CD4-positive, alpha-beta T cell treated with Interleukin-12 subunit alpha and Interleukin-12 subunit beta, for 1 hour (primary cell): ENCODE measurements around the gene MUC6.

Source experiments
- DNase-seq: peaks from one replicate; pipeline ENCODE4 v3.0.0-alpha.2; 2020

The MUC6 gene

DNA sequence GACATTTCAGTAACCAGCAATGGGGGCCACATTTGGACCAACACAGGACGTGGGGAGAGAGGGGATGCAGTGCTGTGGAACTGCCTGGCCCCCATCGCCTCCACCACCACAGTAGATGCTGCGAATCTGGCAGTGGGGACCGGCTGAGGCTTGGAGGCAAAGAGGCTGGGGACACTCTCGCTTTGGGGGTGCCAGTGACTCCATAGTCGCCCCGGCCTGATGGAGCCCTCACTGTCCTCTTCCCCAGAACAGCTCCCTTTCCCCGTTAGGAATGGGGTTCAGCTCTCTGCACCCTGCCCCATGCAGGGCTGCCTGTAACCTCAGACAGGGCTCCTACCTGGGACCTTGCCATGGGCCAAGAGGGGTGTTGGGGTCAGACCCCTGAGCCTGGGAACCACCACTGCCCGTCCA, 36.3 kb upstream of the MUC6 start:
- no peak for DNase-seq

DNA sequence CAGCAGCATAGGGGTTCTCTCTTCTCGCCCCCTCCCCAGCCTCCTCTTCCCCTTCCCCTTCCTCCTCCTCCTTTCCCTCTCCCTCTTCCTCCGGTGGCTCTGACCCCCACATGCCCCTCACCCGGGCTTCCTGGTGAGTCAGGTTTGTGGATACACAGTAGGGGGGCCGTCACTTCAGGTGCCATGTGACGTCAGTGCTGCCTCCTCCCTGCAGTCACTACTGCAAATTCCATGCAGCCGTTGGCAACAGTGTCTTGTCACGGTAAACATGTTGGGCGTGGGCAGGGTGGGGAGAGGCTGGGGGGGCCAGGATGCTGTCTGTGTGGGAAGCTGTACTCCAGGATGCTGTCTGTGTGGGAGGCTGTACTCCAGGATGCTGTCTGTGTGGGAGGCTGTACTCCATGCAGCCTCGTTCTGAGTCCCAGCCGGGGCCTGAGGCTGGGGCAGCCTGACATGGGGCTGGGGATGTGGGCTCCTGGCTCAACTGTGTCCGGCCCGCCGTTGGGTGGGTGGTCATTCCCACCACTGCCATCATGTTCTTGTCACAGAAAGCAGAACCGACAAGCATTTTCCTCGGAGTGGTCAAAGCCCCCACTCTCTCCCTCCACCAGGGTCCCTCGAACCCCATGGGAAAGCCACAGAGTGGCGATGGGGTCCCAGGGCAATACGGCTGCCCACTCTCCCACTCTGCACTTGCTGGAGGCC, 35.8 kb upstream of the MUC6 start:
- no peak for DNase-seq

DNA sequence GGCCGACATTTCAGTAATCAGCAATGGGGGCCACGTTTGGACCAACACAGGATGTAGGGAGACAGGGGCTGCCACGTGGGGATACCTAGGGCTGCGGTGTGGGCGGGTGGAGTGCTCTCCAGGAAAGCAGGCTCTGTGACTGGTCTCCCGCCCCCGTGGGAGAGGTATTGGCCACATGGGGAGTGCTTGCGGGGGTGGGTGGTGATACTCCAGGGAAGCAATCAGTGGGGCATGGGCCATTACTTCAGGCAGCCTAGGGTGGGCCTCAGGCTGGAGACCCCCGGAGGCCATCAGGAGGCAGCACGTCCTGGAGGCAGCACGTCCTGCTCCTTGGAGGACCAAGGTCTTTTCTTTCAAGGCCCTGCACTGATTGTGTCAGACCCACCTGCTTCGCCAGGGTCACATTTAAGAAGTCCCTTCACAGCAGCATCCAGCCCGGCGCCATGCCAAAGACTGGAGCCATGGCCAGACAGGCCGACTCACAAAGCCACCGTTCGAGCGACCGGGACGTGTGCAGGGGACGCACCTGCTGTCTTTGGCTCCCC, 35.1 kb upstream of the MUC6 start:
- DNase-seq = no peak

DNA sequence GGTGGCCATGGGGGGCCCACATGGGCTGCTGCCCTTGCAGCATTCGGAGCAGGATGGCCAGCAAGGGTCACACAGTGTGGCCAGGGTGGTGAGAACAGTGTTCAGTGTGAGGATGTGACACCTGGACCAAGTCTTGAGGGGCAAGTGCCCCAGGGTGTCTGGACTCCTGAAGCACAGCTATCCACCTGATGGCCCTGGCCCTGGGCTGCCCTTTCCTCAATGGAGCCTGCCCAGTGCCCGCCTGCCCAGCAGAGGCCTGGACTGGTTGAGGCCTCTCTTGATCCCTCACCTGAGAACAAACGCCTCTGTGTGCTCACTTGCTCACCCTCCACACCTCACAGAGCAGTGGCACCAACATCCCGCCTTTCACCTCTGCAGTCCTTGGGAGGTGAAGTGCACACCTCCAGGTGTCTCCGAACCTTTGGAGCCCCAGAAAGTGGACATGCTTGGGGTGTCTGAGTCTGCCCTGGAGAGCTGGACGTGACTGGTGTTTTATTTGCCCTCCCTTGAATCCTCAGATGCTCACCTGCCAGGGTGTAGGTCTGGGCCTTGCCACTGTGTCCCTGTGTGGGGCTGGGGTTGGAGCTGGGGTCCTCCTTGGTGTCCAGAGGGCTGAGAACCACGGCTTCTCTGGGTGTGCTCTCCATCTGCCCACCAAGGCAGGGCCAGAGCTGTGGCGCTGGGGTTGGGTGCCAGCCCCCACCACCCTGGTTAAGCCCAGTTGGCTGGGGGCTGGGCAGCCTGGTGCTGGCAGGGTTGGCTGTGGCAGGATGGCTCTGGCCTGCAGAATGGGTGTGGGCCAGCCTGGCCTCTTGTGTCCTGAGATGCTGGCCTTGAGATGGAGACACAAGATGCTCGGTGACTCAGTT, 34.3 kb upstream of the MUC6 start:
- DNase-seq = no peak

DNA sequence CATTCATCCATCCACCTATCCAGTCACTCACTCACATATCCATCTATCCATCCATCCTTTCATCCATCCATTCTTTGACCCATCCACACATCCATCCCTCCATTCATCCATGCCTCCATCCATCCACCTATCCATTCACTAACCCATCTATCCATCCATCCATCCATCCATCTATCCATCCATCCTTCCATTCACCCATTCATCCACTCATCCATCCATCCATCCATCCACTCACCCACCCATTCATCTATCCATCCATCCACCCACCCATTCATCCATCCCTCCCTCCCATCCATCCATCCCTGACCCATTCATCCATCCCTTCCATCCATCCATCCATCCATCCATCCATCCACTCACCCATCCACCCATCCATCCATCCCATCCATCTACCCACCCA, 33.2 kb upstream of the MUC6 start:
- DNase-seq = no peak

DNA sequence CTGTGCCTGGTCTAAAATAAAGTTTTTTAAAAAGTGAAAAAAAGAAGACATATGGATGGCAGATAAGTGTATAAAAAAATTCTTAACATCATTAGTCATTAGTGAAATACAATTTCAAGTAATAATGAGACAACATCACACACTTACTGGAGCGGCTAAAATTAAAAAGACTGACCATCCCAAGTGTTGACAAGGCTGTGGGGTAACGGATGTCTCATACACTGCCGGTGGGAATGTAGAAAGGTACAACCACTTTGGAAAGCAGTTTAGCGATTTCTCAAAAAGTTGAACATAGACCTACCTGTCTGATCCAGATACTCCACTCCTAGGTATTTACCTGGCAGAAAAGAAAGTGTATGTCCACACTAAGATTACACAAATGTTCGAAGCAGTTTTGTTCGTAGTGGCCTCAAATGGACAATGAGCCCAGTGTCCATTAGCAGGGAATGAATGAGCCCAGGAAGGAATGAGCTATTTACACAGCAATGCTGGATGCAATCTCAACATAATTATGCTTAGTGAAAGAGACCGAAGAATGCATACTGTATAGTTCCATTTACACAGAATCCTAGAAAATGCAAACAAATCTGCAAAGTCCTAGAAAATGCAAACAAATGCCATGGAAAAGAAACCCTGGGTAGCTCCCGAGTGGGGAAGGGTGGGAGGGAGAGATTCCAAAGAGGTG, 31.4 kb upstream of the MUC6 start:
- DNase-seq = no peak

DNA sequence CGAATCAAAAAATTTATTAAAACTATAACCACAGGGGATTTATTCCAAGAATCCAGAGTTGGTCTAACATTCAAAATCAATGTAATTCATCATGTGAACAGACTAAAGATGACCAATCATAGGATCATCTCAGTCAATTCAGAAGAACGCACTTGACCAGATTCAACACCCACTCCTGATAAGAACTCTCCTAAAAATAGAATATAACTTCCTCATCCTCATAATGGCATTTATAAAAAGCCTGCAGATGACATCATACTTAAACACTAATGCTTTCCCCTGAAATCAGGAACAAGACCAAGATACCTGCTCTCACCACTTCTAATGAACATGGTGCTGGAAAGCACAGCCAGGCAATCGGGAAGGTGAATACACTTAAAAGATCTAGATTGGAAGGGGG, 27.6 kb upstream of the MUC6 start:
- DNase-seq = no peak

DNA sequence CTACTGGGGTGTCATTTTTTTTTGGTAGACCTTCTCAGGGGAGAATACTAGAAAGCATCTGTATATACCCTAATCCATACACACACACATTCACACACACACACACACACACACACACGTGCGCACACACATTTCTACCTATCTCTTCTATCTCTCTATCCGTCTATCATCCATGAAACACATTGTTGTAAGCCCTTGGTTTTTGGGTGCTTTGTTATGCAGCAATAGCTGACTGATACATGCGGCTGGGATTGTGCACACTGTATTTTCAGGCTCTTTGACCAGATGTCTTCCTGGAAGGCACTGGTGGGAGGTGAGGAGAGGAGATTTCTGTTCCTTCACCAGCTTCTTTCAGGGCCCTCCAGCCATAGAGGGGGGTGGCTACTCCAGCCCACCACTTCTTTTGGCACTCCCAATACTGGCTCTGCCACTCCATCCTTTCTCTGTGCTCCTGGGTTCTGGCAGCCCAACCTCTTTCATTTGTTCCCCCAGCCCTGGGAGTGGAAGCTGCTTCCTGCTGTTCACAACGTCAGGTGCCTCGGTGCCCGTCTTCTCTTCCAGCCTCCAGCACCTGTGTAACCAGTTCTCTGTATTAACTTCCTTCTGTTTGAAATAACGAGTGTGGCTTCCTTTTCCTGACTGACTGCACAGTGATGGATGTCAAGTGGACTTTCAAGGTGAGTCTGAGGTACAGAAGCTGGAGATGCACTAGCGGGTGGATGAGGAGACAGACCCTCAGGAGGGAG, 25.7 kb upstream of the MUC6 start:
- no peak for DNase-seq

DNA sequence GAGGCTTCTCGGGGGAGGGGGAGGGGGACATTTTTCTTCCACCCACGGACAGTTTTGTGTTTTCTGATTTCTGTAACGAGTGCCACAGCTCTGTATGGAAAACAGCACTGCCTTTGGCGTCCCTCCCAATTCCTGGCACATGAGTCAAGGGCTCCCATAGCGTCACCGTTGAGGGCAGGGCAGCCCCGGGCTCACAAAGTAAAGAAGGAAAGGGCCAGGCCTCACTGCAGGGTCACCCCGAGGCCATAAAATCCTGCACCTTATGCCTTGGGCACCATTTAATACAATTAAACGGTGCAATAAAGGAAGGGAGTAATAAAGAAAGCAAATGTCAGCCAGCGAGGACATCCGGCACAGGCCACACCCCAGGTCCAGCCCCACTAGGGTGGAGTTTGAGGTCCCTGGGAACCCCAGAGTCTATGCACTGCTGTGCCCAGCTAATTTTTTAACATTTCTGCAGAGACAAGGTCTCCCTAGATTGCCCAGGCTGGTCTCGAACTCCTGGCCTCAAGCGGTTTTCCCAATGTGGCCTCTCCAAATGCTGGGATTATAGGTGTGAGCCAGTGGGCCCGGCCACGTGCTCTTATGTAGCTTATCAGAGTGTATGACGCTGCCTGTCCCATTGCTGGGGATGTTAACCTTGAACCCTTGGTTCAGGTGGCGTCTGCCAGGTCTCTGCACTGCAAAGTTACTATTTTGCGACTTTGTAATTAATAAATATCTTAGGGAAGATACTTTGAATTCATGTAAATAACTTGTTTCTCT, 24.5 kb upstream of the MUC6 start:
- no peak for DNase-seq

DNA sequence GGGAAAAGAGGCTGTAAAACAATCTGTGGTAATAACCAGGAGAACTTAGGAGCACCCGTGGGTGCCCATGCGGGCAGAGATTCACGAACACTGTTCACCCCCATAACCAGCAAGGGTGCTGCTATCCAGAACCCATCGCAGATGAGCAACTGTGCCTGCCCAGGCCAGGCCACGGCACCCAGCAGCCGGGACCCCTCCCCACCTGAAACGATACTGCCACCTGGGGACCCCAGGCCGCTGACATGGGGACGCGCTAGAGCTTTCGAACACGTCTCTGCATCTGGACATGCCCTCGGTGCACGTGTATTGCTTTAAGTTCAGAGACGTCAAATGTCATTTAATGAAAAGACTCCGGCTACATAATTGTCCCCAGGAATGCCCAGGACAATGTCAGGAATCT, 23.9 kb upstream of the MUC6 start:
- no peak for DNase-seq

DNA sequence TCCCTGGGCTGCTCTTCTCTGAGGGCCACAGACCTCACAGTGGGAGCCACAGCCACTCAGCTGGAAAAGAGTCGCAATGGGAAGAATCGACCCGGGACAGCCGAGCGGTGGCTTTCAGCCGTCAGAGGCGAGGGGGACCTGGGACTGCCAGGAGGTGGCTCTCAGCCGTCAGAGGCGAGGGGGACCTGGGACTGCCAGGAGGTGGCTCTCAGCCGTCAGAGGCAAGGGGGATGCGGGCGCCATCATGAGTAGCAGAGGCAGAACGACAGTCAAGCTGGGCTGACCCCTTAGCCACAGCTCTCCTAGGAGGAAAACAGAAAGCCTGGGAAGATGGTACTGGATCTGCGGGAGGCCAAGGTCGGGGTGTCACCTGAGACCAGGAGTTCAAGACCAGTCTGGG, 23.2 kb upstream of the MUC6 start:
- DNase-seq = no peak

DNA sequence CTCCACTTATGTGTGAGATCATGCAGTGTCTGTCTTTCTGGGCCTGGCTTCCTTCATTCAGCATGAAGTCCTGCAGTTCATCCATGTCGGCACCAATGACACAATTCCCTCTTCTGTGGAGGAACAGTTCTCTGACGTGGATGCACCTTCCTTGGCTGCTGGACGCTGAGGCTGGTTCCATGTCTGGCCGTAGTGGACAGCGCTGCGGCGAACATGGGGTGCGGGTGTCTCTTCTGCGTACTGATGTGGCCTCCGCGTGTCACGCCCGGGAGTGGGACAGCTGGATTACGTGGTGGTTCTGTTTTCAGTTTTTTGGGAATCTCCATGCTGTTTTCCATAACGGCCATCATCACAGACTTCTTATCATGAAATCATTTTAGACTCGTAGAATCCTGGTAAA, 21.3 kb upstream of the MUC6 start:
- no peak for DNase-seq

DNA sequence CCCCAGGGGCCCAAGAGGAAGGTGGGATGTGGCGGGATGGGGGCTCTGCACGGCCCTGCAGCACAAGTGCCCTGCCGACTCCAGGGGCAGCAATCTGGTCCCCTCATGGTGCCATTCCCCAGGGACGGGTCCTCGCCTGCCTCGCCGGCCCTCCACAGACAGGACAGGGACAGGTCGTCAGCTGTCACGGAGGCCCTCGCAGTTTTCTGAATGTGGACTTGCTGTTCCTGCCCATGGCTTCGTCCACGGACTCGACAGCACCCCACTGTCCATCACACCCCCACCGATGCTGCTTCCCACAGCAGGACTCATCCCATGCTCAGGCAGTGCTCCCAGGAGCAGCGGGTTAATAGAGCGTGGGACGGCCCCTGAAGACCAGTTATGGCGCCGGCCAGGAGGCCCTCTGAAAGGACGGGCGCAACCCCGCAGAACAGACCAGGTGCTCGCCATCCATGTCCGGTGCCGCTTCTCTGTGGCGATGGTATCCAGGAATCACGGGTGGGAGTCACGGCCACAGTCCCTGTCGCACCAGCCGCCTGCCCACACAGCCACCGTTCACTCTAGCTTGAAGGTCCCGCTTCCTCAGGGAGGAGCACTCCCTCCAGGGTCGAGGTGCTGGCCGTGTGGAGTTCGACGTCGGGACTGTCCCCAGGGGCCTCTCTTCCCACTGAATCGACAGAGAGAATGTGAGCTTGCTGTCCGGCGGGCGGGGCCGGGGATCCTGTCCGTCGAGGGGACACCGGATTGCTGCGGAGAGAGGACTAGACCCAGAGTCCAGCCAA, 19.7 kb upstream of the MUC6 start:
- DNase-seq = no peak

DNA sequence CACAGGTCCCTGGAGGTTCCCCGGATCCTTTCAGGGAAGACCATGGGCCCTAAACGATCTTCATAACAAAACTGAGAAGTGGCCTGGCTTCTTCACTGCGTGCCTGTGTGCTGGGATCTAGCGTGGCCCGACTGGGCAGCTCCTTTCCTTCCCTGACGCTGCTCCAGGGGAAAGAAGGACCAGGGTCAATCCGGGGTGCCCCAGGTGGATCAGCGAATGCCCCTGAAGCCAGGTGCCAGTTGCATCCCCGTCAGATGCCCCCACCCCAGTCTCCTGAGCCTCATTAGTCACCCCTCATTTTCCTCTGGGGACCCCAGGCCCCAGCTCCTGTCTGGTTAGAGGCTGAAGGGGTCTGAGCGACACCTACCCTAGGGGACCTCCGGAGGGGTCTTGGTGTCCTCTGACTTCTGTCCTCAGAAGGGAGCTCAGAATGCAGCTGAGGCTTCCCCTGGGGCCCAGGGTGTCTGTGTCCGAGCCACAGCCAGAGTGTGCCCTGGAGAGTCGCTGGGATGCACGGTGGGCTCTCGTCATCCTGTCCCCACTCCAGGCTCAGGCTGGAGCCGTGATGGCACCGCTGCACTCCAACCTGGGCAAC, 18.7 kb upstream of the MUC6 start:
- DNase-seq = no peak

DNA sequence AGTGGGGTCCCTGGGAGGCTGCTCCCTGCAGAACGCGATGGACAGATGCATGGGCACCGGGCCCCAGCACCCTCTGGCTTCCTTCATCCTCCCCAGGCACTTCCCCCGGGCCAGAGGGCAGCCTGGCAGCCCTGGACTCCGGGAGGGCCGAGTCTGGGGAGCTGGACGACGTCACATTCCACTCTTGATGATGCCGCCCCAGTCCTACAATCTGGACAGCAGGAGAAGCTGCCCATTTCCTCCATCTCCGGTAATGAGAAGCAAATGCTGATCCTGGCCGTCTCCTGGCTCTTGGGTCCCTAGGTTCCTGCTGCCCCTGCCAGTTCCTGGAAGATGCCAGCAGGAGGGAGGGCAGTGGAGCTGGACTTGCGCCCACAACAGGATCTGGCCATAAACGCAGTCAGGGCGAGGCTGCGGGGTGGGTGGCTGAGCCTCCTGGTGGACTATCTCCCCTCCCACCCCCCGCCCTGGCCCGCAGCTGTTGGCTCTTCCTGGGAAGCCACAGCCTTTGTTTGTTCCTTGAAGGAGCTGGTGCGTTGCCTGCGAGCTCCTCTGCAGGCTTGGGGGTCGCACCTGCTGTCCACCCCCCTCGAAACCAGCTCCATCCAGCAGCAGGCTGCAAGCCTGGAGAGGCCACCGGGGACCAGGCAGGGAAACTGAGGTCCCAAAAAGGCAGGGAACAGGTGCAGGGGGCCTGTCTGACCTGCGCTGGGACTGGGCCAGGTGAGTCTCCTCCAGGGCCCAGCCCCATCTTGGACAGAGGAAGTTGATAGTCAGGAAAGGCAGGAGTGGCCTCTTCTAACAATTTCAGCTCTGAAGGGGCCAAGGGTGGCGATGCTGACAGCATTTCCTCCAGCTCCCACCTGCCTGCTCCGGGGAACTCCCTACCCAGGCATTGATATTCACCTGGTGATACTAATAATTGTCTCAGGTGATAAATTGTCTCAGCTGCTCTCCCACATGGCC, 17.9 kb upstream of the MUC6 start:
- no peak for DNase-seq

DNA sequence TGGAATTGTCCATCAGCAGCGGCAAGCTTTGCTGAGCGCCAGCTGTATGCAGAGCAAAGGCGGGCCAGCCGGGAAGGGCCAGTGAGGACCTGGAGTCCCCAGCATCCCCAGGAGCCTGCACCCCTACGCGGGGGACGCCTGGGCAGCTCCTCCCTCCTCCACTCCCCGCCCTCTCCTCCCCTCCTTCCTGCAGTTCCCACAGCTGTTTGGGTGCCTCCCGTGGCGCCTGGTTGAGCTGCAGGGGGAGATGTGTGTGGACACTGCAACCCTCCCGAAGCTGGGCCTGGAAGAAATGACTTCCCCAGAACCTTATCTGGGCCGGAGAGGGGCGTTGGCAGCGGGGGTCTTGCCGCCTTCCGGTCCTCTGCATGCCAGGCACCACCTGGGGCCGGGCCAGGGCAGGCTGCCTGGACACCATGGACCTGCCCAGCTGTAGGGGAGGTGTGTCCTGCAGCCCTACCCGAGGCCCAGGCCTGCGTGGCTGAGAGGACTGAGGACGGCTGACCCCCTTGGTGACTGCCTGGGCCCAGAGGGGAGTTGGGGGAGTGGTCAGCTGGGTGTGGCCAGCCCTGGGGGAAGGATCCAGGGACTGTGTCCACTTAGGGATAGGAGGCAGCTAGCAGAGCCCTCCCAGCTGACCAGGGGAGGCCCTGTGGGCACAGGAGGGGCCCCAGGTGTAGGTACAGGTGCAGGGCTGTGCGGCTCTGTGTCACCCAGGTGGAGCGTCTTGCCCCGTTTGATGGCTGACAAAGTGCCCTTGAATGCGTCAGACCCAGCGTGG, 16.8 kb upstream of the MUC6 start:
- no peak for DNase-seq

DNA sequence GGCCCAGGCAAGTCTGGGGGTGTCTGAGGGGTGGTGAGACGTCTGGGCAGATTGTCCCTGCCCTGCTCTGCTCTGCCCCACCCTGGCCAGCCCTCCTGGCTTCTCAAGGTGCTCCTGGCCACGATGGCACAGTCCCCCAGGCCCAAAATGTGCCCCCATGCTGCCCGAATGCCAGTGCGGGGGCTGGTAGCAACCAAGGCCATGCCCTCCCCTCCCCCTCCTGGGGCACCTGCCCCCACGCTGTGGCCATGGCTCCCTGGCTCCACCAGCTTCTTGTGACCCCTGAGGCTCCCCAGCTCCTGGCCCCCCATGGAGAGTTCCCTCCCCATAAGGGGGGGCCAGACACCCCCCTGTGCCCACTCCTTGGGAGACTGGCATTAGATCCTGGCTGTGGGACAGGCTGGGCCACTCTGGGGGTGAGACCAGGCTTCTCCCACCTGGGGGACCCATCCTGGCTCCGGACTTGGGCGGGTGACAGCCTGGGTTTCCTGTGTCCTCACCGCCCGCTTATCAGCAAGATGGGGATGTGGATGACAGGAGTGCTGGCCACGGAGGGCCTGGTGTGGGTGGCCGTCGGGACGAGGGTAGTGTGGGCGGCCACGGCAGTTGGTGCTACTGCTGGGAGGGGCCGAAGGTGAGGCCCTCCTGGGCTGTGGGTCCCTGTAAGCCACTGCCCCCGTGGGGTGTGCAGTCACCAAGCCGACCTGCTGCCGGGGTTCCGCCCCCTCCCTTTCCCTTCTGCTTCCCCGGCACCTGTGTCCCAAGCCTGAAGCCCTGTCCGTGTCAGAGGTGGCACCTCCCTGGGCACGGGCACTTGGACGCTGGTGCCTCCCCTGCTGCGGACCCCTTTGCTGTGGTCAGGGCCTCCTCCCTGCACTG, 15.9 kb upstream of the MUC6 start:
- DNase-seq = no peak
